ENCODE results near the gene FAM43A.

DNA sequence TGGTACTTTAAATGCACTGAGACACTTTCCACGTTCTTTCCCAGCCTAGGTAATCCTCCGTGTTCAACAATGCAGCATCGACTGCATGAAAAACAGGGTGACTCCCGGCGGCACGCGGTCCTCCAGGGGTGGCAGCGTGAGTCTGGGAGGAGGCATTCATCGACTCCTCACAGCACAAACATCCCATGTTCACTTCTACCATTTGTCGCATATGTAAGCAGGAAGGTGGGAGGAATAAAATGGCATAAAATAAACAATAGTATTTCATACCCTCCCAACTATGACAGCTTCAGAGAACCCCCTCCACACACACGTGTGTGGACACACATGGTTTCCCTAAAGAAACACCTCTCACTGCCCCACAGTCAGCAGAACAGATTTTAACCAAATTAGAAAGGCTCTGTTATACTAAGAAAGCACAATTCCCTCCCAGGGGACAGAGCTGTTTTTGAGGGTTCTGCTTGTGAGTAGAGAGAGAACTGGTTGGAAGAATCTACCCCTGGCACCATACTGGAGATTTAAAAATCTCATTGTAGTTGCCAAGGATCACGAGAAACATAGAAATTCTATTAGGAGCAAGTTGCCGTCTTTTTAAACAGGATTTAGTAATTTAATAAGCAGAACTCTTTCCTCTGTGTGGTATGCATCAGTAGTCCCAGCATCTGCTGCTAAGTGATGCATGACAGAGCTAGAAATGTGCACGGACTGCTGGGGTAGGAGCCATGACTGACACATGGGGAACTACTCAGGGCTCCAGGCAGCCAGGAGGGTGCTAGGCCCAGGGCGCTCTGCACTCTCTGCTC lies 6.0 kb downstream of the FAM43A start:
- TF ChIP-seq, protein P1, sequence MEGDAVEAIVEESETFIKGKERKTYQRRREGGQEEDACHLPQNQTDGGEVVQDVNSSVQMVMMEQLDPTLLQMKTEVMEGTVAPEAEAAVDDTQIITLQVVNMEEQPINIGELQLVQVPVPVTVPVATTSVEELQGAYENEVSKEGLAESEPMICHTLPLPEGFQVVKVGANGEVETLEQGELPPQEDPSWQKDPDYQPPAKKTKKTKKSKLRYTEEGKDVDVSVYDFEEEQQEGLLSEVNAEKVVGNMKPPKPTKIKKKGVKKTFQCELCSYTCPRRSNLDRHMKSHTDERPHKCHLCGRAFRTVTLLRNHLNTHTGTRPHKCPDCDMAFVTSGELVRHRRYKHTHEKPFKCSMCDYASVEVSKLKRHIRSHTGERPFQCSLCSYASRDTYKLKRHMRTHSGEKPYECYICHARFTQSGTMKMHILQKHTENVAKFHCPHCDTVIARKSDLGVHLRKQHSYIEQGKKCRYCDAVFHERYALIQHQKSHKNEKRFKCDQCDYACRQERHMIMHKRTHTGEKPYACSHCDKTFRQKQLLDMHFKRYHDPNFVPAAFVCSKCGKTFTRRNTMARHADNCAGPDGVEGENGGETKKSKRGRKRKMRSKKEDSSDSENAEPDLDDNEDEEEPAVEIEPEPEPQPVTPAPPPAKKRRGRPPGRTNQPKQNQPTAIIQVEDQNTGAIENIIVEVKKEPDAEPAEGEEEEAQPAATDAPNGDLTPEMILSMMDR (conservative IDR thresholded peaks at IDR 0.05 in 1 of 2, IDR thresholded peaks at IDR 0.05 in 1 of 2; ENCODE audit: extremely low read depth in 1 of 2, insufficient read depth in 1 of 2, low read depth in 1 of 2, low read length in 2 of 2) = no peak
- no peak for TF ChIP-seq EZH2 (IDR thresholded peaks at IDR 0.05; ENCODE audit: borderline replicate concordance, low read length)

All from mammary epithelial cell (primary cell).